NCI-H128 (cell line): ENCODE measurements around the gene COMMD8.
"Not testable (repeated sequence)": the region's sequence is repeated elsewhere in the genome, so short reads cannot be mapped to it uniquely, and the experiment has no call there.

Experiments
- DNase-seq: peaks from one replicate; lab custom pipeline; 2025; ENCODE audit not compliant: unreplicated experiment; lab: John Stamatoyannopoulos, UW

The COMMD8 gene

DNA sequence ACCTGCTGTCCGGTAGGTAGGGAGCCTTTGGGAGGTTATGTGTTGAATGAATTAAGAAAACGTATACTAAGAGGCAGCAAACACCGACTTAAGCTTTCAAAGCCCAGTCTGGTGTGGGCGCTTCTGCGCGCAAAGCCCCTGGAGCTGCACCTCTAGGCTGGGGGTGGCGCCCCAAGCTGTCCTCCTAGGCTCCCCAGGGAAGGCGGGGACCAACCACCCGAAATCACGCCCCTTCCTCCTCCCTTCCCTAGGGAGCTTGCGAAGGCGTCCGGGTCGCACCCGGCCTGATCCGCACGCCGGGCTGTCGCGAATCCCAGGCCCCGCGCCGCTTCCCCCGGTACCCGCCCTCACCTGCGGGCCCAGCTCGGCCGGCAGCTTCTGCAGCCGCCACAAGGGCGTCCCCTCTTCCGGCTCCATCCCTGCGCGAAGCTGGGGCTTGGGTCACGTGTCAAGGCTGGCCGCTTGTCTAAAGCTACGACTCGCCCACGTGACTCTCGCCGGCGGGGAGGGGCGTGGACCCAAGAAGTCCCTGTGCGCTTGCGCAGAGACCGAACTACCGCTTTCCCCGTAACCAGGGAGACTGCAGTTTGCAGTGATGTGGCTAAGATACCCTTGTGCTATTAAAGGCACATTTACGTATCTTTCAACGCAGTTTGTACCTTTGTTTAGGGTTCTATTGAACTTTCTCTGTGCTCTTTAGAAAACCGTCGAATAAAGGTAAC, at the start of gene COMMD8:
Gene COMMD8 (minus strand): TSS at position 468 of the 722 bp plus-strand sequence. CDS start 51 bp downstream, at position 417.
- peak; percentile 84 for DNase-seq

DNA sequence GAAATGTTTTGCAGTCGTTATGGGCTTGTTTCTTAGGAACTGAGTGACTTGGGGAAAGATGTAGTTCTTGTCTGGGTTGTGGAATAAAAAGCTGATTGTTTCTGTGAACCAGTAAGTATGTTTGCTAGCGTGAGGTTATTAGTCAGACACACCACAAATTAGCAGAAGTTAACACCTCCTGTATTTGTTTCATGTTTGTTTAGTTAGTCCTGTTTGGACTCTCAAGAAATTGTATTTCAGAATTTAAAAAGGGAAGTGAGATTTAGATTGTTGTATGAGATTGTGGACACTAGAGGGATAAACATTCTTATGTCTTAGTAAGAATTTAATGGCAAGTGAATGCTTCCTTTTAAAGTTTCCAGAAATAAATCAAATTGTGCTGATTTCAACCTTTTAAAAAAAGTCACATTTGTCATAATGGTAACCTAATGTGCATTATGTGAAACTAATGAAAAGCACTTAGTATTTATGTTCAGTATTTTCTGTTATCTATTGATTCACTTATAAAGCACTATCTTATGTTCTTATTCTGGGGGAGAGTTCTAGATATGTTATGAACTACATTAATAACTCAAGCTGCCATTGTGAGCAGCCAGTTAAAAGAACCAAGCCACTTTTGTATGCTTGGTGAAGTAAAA, 47.1 kb upstream of the COMMD8 start:
- DNase-seq: no peak

DNA sequence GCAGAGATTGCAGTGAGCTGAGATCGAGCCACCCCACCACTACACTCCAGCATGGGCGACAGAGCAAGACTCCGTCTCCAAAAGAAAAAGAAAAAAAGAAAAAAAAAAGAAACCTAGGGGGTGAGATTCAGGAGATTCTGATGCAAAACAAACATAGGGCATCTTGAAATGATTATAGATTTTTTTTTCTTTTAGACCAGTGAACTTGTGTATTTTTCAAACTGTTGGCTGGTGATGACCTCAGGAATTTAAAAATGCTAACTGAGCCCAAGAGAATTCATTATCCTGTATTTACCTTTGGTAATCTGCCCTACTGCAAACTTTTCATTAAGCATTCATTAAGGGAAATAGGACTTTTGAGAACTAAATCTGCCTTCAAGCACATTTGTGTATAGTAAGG, 42.2 kb upstream of the COMMD8 start:
- no peak for DNase-seq

DNA sequence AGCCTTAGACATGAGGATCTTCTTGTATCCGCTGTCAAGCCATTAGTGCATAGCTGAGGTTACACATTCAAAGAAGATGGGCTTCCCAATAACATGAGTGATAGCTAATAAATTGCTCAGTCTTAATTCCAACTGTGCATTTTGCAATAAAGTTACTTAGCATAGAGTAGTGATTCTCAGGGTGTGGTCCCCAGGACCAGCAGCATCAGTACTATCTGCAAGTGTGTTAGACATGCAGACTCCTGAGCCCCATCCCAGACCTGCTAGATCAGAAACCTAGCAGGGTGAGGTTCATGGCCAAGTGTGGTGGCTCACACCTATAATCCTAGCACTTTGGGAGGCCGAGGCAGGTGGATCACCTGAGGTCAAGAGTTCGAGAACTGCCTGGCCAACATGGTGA, 41.6 kb upstream of the COMMD8 start:
- DNase-seq: no peak

DNA sequence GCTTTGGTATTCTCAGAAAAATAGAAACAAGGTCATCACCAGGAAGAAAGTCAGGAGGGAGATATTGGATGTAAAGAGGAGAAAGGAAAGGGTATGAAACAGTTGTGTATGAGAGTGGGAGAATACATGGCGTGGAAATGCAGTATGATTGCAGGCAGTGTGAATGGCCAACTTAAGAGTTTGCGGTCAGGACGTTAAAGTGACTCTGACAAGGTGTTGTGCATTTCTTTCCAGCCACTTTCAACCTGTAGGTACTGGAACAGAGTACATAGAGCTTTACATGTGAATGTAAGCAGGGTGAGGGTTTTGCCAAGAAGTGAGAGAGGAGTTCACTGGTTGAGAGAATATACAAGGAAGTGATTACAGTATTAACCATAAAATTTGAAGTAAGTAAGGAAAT, 37.3 kb upstream of the COMMD8 start:
- no peak for DNase-seq

DNA sequence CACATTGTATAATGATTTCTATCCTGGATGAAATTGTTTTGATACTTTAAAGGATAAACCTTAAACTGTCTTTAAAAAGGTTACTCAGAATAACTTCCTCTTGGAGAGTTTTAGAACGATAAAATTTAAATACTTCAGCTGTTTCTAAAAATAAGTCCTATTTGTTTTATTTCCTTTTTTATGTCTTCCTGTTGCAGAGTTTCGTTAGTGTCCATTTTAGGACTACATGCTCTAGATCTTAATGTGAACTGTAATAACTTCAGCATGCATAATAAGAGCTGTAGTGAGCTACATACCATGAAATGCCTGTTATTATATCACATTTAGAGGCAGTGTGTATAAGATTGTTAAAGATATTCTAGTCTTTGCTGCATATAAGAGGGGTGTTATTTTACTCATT, 36.2 kb upstream of the COMMD8 start:
- no peak for DNase-seq

DNA sequence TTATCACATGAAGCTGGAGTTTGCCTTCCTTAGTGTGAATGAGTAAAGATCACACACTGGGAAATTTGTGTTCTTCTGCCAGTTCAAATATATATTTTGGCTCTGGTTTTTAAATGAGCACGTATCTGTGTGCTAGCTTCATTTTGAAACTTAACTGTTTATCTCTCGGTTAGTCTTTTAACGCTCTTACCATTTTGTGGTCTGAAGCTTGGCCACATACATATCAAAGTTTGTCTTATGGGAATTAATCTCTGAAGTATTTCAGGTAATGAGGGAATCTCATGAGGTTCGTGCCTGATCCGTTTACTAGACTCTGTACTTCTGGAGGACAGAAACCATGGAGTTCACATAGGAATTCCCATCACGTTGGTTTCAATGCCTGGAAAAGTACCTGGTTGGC, 35.4 kb upstream of the COMMD8 start:
- DNase-seq: no peak

DNA sequence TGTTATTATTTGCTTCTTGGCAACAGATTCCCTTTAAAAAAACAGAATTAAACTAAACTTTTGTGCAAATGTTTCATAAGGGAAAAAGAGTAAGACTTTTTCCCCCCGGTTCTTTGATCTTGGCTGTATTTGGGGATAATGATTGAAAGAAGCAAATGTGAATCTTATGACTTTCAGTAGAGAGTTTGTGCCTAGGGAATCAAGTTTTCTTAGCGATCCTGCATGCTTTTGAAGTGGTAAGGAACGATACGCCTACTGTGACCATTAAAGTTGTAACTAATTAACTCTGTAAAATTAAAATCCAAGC, 30.6 kb upstream of the COMMD8 start:
- no peak for DNase-seq

DNA sequence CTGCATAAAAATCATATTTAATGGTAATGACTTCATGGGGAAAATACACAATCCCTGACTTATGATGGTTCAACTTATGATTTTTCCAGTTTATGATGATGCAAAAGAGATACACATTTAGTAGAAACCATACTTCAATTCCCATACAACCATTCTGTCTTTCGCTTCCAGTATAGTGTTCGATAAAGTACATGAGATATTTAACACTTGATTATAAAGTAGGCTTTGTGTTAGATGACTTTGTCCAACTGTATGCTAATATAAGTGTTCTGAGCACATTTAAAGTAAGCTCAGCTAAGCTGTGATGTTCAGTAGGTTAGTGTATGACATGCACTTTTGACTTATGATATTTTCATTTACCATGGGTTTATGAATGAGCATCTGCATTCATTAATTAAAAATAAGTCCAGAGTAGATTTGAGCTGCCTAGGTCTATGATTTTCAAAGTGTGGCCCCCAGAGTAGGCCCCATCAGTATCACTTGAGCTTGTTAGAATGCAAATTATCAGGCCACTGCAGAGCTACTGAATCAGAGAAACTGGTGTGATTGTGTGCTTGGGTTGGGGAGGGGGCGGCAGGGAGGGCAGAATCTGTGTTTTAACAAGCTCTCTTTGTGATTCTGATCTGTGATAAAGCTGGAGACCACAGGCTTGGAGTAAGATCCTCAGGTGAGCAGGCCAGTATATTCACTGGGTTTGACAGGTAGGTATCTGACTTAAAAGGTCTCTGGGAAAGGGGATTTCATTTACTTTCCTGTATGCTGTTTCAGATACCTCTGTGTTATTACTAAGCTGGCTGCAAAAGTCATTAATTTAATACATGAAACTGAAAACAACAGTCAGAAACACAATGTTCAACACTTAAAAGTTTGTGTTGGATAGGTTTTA, 30.0 kb upstream of the COMMD8 start:
- DNase-seq: no peak

DNA sequence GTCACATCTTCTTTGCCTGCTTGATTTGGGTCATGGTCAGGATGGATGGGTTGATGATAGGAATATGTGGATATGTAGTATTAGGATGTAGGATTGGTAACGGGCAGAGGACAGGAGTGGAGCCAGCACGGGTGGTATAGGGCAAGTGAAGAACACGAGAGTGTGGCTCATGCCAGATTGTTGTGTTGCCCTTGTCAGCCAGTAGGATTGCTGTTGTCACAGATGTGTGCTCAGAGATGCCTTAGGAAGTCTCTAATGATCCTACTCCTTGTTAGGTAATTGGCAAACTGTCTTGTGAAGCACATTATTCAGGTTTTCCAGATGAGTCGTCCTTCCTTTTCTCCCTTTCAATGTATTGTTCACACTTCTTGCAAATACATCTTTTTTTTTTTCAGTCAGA, 27.0 kb upstream of the COMMD8 start:
- DNase-seq: no peak

DNA sequence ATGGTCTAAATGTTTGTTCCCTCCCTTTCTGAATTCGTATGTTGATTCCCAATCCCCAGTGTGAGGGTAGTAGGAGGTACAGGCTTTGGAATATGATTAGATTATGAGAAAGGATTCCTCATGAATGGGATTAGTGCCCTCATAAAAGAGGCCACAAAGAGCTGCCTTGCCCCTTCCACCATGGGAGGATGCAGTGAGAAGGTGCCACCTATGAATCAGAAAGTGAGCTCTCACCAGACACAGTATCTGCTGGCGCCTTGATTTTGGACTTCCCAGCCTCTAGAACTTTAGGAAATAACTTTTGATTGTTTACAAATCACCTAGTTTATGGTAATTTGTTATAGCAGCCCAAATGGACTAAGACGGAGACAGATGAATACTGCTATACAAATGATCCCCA, 25.2 kb upstream of the COMMD8 start:
- DNase-seq: no peak

DNA sequence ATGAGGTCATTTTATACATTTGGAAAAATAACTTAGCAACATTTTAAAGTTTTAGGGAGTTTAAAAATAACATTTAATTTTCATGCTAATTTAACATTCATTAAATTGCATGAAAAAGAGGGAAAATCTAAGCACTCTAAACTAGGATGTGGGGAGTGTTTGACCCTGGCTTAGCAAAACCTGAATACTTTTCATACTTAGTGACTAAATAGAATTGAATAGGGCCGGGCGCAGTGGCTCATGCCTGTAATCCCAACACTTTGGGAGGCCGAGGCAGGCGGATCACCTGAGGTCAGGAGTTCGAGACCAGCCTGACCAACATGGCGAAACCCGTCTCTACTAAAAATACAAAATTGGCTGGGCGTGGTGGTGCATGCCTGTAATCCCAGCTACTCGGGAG, 23.2 kb upstream of the COMMD8 start:
- DNase-seq: not testable (repeated sequence)

DNA sequence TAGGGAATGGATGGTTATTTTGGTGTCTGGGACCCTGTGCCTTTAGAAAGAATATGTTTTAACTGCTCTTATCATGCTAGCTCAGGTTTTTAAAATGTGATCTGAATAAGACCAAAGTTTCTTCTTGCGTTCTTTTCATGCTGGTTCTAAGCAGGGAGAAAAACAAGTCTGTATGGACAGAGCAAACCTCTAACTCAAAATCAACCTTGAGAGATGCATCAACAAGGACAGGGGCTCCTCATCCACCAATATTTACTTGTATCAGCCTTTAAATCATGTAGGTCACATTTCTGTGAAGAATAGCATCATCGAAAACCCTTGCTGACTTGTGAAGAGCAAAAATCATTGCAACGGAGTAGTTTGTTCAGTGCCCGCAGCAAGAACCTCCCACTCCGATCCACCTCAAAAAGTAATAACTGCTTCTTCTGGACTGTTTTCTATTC, 22.8 kb upstream of the COMMD8 start:
- no peak for DNase-seq

DNA sequence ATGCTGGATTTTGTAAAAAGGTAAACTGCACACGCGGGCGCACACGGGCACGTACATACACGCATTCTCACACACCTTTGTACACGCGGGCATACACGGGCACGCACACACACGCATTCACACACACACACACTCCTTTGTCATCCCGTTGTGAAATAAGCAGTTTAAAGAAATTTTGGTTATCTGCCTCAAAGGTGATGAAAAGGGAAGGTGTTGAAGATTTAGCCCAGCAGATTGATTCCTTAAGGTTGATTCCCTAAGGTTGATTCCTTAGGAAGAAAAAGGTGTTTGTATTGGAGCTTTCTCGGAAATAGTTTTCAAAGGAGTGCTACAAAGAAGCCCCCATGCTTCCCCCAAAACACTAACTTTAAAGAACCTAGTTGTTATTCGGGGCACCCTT, 22.3 kb upstream of the COMMD8 start:
- DNase-seq: no peak

DNA sequence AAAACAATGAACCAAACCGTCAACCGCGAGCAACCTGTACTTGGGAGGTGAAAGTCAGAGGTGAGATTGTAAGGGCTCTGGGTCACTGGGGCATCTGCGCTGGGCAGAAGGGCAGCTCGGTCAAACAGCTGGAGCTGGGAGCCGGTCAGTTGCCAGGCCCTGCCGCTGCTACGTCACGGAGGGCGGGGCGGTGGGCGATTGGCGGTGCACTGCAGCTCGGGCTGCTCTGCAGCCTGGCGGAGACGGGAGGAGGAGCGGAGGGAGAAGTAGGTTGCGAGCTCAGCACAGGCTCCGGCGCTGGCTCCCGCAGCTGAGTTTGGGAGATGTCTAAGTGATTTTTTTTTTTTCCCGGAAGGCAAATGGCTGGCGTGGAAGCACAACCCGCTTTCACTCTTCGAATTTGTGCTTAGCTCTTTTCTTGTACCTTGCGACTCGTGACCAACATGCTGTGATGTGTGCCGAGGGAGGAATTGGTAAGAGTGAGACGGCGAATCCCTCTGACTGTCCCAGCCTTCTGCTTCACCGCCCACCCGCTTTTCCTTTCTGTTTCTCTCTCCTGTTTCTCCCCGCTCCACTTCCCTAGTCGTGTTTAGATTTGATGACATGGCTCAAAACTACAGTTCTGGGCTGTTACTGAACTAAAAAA, 21.7 kb upstream of the COMMD8 start, which contains the start of gene ATP10D:
Gene ATP10D (plus strand): TSS at position 229 of the 646 bp plus-strand sequence. CDS start 27,266 bp downstream, outside the sequence.
- peak; percentile 23 for DNase-seq

DNA sequence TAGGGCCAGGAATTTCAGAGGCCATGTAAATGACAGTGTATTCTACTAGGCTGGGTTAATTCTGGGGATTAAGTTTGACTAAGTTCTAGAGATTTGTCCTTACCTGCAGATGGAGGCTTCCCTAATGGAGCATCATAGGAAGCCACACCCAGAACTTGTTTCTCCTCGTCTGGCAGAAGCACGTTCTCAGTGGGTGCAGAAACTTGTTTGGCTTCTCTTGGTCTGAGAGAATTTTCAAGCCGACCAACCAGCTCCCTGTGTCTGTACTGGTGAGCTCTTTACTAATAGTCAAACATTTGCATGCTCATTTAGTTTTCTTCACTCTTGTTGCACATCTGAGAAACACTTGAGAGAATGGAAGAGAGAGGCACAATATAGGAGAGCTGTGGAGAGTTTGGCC, 20.7 kb upstream of the COMMD8 start:
- DNase-seq: no peak

DNA sequence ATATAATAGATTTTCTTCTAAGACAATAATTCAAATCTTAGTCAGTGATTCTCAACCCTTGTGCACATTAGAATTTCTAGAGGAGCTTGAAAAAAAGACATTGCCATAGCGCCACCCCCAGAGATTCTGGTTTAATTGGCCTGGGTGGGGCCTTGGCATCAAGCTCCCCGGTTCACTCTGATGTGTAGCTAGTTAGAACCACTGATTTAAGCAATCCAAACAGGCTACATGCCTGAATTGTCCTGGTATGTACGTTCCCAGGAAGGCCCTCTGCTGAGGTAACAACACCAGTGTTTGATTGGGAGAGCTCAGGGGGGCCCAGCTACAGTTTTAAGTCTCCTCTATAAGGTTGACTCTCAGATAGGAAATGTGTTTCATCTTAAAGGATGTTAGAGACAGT, 20.2 kb upstream of the COMMD8 start:
- no peak for DNase-seq

DNA sequence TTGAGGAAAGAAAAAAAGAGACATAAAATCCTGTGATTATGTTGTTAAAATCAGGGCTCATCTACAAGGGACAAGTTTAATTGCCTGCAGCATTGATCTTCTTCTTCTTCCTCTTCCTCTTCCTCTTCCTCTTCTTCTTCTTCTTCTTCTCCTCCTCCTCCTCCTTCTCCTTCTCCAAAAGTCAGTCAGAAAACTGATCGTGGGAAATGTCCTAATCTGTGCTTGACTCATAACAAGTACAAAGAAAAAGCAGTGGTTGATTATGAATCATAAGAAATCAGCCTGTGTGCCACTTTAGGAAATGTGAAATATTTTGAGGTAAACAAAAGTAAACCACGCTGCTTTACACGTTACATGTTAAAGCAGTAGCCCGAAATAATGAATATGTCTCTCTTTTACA, 18.8 kb upstream of the COMMD8 start:
- no peak for DNase-seq

DNA sequence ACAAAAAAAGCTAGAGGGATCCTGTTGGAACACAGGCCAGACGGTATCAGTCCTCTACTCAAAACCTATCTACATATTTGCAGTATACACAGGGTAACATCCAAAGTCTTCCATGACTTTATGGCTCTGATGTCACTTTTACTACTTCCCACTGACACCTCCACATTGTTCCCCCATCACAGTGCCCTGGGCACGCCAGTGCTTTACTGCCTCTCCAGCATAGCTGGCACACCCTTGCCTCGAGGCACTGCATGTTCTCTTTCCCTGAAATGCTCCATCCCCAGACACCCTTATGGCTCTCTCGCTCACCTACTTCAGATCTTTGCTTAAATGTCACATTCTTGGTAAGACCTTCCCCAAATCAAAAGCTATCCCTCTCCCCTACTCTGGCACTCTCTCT, 15.3 kb upstream of the COMMD8 start:
- DNase-seq: no peak

DNA sequence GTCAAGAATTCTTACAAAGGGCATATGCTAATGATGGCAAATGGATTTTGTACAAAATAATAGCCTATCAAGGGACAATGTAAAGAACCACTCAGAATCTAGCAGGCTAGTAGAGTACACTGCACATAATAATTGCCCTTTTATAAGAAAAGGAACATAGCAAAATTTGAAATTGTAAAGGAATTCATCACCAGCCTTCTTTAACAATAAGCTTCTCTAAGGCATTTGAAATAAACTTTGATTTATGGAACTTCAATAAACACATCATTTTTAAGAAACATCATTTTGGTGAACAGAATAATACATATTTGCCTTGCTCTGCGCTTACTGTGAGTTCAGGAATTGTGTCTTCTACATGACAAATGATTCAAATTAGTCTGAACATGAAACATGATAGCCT, 11.9 kb upstream of the COMMD8 start:
- DNase-seq: no peak

DNA sequence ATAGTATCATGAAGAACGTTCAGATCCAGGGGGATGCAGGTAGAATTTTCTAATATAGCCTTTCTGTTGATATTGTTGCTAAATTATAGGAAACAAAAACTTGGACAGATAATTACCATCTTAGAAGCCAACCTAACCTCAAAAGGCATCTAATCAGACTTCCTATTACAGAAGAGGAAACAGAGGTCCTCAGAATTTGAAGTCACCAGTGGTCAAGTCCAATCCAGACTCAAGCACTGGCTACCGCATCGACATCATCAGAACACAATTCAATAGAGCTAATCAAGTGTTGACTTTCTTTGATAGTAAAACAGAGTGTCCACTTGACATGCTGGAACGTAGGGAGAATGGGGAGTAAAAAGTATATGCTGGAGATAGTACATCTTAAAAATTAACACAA, 11.3 kb upstream of the COMMD8 start:
- no peak for DNase-seq
